K562 (cell line): ENCODE data around the gene BIK. TPM values are rescaled to one million over a fixed set of nuclear protein-coding genes. Genes with fewer than 3 reads are reported as not detected.

Source experiments
- ATAC-seq: fragments of 200-7000 bp; cut with Tn5 transposase; 3 replicates; pipeline ENCODE4 v1.9.1; 2020; ENCODE audit warnings: moderate library complexity
- BruUV-seq: library from RNA; stranded (reverse); fragments of 400-500 nt; replicated peaks from 2 replicates; lab custom pipeline; 2021; lab: Mats Ljungman, UMichigan
- CTCF ChIA-PET: fragments of 300-600 bp; formaldehyde crosslinking; extraction: SDS; loops from one replicate; lab custom pipeline; 2021; ENCODE audit warnings: low intra/inter-chr PET ratio; lab: Yijun Ruan, JAX
- POLR2A ChIA-PET: fragments of 300-600, 350-650 bp; sonication (Branson Sonifier 250); formaldehyde crosslinking; extraction: SDS; loops from one replicate; lab custom pipeline; 2021; ENCODE audit warnings: antibody characterized with exemption, inconsistent platforms; lab: Yijun Ruan, JAX
- DNase-seq, 4 experiments: peaks; one replicate each; pipeline versions ENCODE4 v3.0.0 to v3.0.0-alpha.2; 2011 to 2018; ENCODE audit warnings: low spot score in 3 of 4, mixed read lengths in 3 of 4; ENCODE audit errors: extremely low read depth in 1 of 4
- FAIRE-seq: peaks from 2 replicates; lab custom pipeline; 2011; peaks lifted over from hg19 to GRCh38; lab: Jason Lieb, UNC
- H2AFZ ChIP-seq: 2 replicates; pipeline ENCODE4 v1.6.0; 2011; ENCODE audit warnings: low read depth, low read length, control low read depth, inconsistent platforms
- H3K27ac ChIP-seq: fragments of 200-600 bp; 3 replicates; pipeline ENCODE4 v1.8.0; 2011; ENCODE audit warnings: low read depth, mild to moderate bottlenecking, control low read depth, inconsistent platforms, low read length, moderate library complexity, mixed read lengths; ENCODE audit errors: extremely low read depth
- H3K27me3 ChIP-seq, 2 experiments: fragments of 300-600 bp in 1 of 2; 2 replicates in 1 of 2; 3 replicates in 1 of 2; pipeline versions ENCODE4 v1.6.0 to v1.8.0; 2011; ENCODE audit warnings: inconsistent platforms in 2 of 2, low read length in 2 of 2, mild to moderate bottlenecking in 1 of 2, mixed read lengths in 1 of 2, moderate library complexity in 1 of 2; ENCODE audit not compliant: control insufficient read depth in 2 of 2, insufficient read depth in 2 of 2
- H3K36me3 ChIP-seq: fragments of 300-600 bp; 3 replicates; pipeline ENCODE4 v1.8.0; 2011; ENCODE audit warnings: mild to moderate bottlenecking, low read length, inconsistent platforms; ENCODE audit not compliant: control insufficient read depth, insufficient read depth
- H3K4me1 ChIP-seq, 2 experiments: fragments of 200-600 bp in 1 of 2; replicated peaks in 1 of 2; 2 replicates in 1 of 2; 3 replicates in 1 of 2; pipeline versions ENCODE4 v1.5.1 to v1.8.0; 2011; ENCODE audit warnings: inconsistent platforms in 2 of 2, low read length in 2 of 2, mild to moderate bottlenecking in 1 of 2, mixed read lengths in 1 of 2, moderate library complexity in 1 of 2; ENCODE audit not compliant: control insufficient read depth in 2 of 2, insufficient read depth in 2 of 2
- H3K4me2 ChIP-seq: 2 replicates; pipeline ENCODE4 v1.6.1; 2011; ENCODE audit warnings: low read length, control low read depth, inconsistent platforms, mixed read lengths; ENCODE audit not compliant: insufficient read depth
- H3K4me3 ChIP-seq: fragments of 200-600 bp; sonication (generic), shearing (Covaris generic); 2 replicates; pipeline ENCODE4 v1.5.1; 2016; ENCODE audit warnings: control low read depth, inconsistent platforms
- H3K79me2 ChIP-seq: fragments of 200-600 bp; 3 replicates; pipeline ENCODE4 v1.8.0; 2011; ENCODE audit warnings: low read length, inconsistent platforms; ENCODE audit not compliant: control insufficient read depth, insufficient read depth
- H3K9ac ChIP-seq, 2 experiments: 2 replicates each; pipeline versions ENCODE4 v1.6.0 to v1.6.1; 2011; ENCODE audit warnings: low read depth in 2 of 2, low read length in 2 of 2, control low read depth in 1 of 2, inconsistent platforms in 1 of 2, mild to moderate bottlenecking in 1 of 2, mixed read lengths in 1 of 2; ENCODE audit not compliant: insufficient read depth in 1 of 2
- H3K9me1 ChIP-seq: one replicate; pipeline ENCODE4 v1.6.0; 2011; ENCODE audit warnings: inconsistent platforms, mild to moderate bottlenecking, low read length, moderate library complexity; ENCODE audit not compliant: control insufficient read depth, insufficient read depth
- H3K9me3 ChIP-seq: replicated peaks from 2 replicates; pipeline ENCODE4 v1.5.1; 2011; ENCODE audit warnings: low read depth, low read length, inconsistent platforms; ENCODE audit not compliant: control insufficient read depth, insufficient read depth
- H4K20me1 ChIP-seq: replicated peaks from 2 replicates; pipeline ENCODE4 v1.6.1; 2011; ENCODE audit warnings: low read length, inconsistent platforms, mixed read lengths; ENCODE audit not compliant: control insufficient read depth, insufficient read depth
- BMI1 ChIP-seq: fragments of 150-350 bp; IDR thresholded peaks from 2 replicates; pipeline ENCODE4 v1.6.1; 2014; ENCODE audit warnings: low read length
- CHD4 ChIP-seq: fragments of 200-600 bp; sonication (generic); IDR thresholded peaks from 3 replicates; pipeline ENCODE4 v1.6.1; 2012; ENCODE audit warnings: low read depth, mild to moderate bottlenecking, mixed read lengths, low read length, inconsistent platforms; ENCODE audit not compliant: insufficient read depth, insufficient replicate concordance, poor library complexity, severe bottlenecking
- EHMT2 ChIP-seq: fragments of 450-650 bp; IDR thresholded peaks from 2 replicates; pipeline ENCODE4 v1.6.1; 2018; ENCODE audit warnings: antibody characterized with exemption
- KLF13 ChIP-seq: fragments of 450-650 bp; IDR thresholded peaks from 2 replicates; pipeline ENCODE4 v1.6.1; 2016; ENCODE audit warnings: missing genetic modification characterization, low read depth, mild to moderate bottlenecking, missing compliant biosample characterization, moderate library complexity, borderline replicate concordance
- MLX ChIP-seq, 2 experiments: fragments of 450-650 bp in 1 of 2; sonication (generic) in 1 of 2; formaldehyde crosslinking; conservative IDR thresholded peaks; 2 replicates each; pipeline versions ENCODE4 v1.4.0 to v1.8.1; 2020 to 2022; ENCODE audit warnings: mild to moderate bottlenecking in 1 of 2, missing genetic modification reagents in 1 of 2
- PCBP1 ChIP-seq: fragments of 200-400 bp; formaldehyde crosslinking; IDR thresholded peaks from 2 replicates; pipeline ENCODE4 v1.6.1; 2018; ENCODE audit warnings: mild to moderate bottlenecking, low read depth, low read length; ENCODE audit not compliant: poor library complexity, severe bottlenecking
- RAD21 ChIP-seq, 2 experiments: fragments of 250-450 bp in 1 of 2; fragments of 450-650 bp in 1 of 2; sonication (Bioruptor Pico) in 1 of 2; formaldehyde crosslinking in 1 of 2; IDR thresholded peaks in 1 of 2; conservative IDR thresholded peaks in 1 of 2; 2 replicates each; pipeline versions ENCODE4 v1.4.0 to v1.8.0; 2020 to 2022; ENCODE audit warnings: mild to moderate bottlenecking in 2 of 2, moderate library complexity in 1 of 2
- RNF219 ChIP-seq: fragments of 250-450 bp; sonication (Bioruptor Pico); IDR thresholded peaks from 2 replicates; pipeline ENCODE4 v1.5.0; 2022; ENCODE audit warnings: mild to moderate bottlenecking
- SMARCA5 ChIP-seq: fragments of 450-650 bp; IDR thresholded peaks from 2 replicates; pipeline ENCODE4 v1.6.1; 2016
- ZNF165 ChIP-seq: fragments of 250-450 bp; sonication (Bioruptor Pico); IDR thresholded peaks from 2 replicates; pipeline ENCODE4 v1.4.0; 2020; ENCODE audit warnings: borderline replicate concordance
- ZNF277 ChIP-seq: fragments of 250-450 bp; sonication (Bioruptor Pico); IDR thresholded peaks from 2 replicates; pipeline ENCODE4 v1.8.0; 2022; ENCODE audit warnings: inconsistent platforms, mild to moderate bottlenecking, moderate library complexity, borderline replicate concordance
- ZNF445 ChIP-seq: fragments of 250-450 bp; sonication (Bioruptor Pico); IDR thresholded peaks from 2 replicates; pipeline ENCODE4 v1.4.0; 2020; ENCODE audit warnings: low read depth, mild to moderate bottlenecking, moderate library complexity
- ZNF780A ChIP-seq: fragments of 250-450 bp; sonication (Bioruptor Pico); IDR thresholded peaks from 2 replicates; pipeline ENCODE4 v1.5.0; 2021; ENCODE audit warnings: mild to moderate bottlenecking
- WGBS: fragments of 100-300 bp; shearing (Covaris generic); methylation state at CpG from one replicate; pipeline ENCODE4 v1.1.6; 2016; ENCODE audit warnings: low coverage, mixed read lengths; ENCODE audit not compliant: insufficient coverage; ENCODE audit errors: missing lambda C conversion rate; 5-methylcytosine and 5-hydroxymethylcytosine counted together
- in situ Hi-C: fragments of 300-500 bp; cut with MboI; formaldehyde crosslinking; loops from 4 replicates; pipeline ENCODE4 v1.15.0; 2018; ENCODE audit warnings: inconsistent platforms, mixed read lengths
- intact Hi-C: fragments of 100-400 bp; cut with micrococcal nuclease; formaldehyde crosslinking; loops from 2 replicates; pipeline ENCODE4 v1.14.2; 2022
- polyA plus RNA-seq, 8 experiments: library from polyadenylated mRNA; depleted of rRNA in 4 of 8; stranded (reverse) in 5 of 8; unstranded in 3 of 8; fragments of >200 nt; fragmentation: Nextera tagmentation in 2 of 8; fragmentation: Illumina TruSeq in 1 of 8; extraction: Ambion mirVana in 2 of 8; extraction: Trizol in 1 of 8; gene quantifications; 2 replicates each; pipeline versions ENCODE4 v1.2.1 to v1.2.3, GENCODE V29; 2011 to 2014; ENCODE audit warnings: inconsistent platforms in 1 of 8, missing spikeins in 1 of 8
- total RNA-seq, 7 experiments: library from RNA; depleted of rRNA in 6 of 7; stranded (reverse); fragments of >200 nt in 6 of 7; fragmentation: Illumina TruSeq in 2 of 7; extraction: Trizol in 2 of 7; gene quantifications; 2 replicates each; pipeline versions ENCODE4 v1.2.1 to v1.2.3, GENCODE V29; 2011 to 2021; ENCODE audit warnings: low replicate concordance in 1 of 7

The BIK gene
- total and polyA plus RNA-seq, 9 of the 15 experiments (the other 6 are each of a cell fraction or from before 2014, with no cell fraction given), result 0.08 to 0.23 (median 0.18) TPM; not detected in 4

- Histone ChIP-seq H3K9me3 (no peaks in the 10 kb centered on the region), H3K9me1 (no peaks in the 10 kb centered on the region), H3K4me1 (peaks cover 0 to 17% of the 10 kb centered on the region in 2 experiments; a peak in 3 of 5 replicates), H3K36me3 (peaks cover 18% of the 10 kb centered on the region; the same call in 2 of the 3 replicates), H3K9ac (no peak overlapping the region), H3K79me2 (peaks cover 21% of the 10 kb centered on the region), H3K4me3 (no peak overlapping the region), H4K20me1 (no peaks in the 10 kb centered on the region), H3K4me2 (no peak overlapping the region), H2AFZ (no peak overlapping the region), H3K27ac (no peak overlapping the region), H3K27me3 (no peaks in the 10 kb centered on the region)
- 95% methylated on average over 3 of the region's 3 CpGs for WGBS
- ChIA-PET CTCF (no interaction called here), POLR2A (no interaction called here)
- DNase-seq (no peak), ATAC-seq (no peak), FAIRE-seq (no peak)
- no TSS peak for BruUV-seq
- in situ Hi-C loops (no loop called here), intact Hi-C loops (no loop called here)
- no peak for TF ChIP-seq ZNF780A (CRISPR knock-in tag)
- TF ChIP-seq ZNF165 (CRISPR knock-in tag), result no peak
- TF ChIP-seq KLF13 (tag), result no peak
- TF ChIP-seq RNF219 (CRISPR knock-in tag), result no peak
- TF ChIP-seq ZNF277 (CRISPR knock-in tag), result no peak
- TF ChIP-seq ZNF445 (CRISPR knock-in tag), result no peak
- TF ChIP-seq SMARCA5, result no peak
- TF ChIP-seq PCBP1, result no peak
- TF ChIP-seq CHD4, result no peak
- no peak for TF ChIP-seq MLX (CRISPR knock-in tag; conservative IDR thresholded peaks at IDR 0.05)
- no peak for TF ChIP-seq EHMT2
- TF ChIP-seq BMI1, result no peak
- TF ChIP-seq RAD21 (CRISPR knock-in tag; conservative IDR thresholded peaks at IDR 0.05 in 1 of 2, IDR thresholded peaks at IDR 0.05 in 1 of 2), result no peak
Observed at GRCh38 chr22:43144949-43145348, 34.4 kb downstream of the BIK start.
